ENCODE data around the gene TFCP2L1. TPM values are rescaled to one million over a fixed set of nuclear protein-coding genes. Genes with fewer than 3 reads are reported as not detected.

The TFCP2L1 gene
- total RNA-seq, 4 donors from 2014 or later: 18.3 to 75.8 (median 49.3) TPM

GRCh38 chr2:121293450-121294325 lies 8.7 kb upstream of the TFCP2L1 start:
- H3K4me3 ChIP-seq (ENCODE audit: low read depth, poor library complexity, severe bottlenecking): no peak overlapping the region
- intact Hi-C loops (cut with DNase I; ENCODE audit: low total_unique reads): no loop called here
- DNase-seq (ENCODE audit: low spot score in 2 of 2): peak in 1 of 2 donors; percentile 72
- TF ChIP-seq CTCF (IDR thresholded peaks at IDR 0.05) (no peak), POLR2A (IDR thresholded peaks at IDR 0.05) (no peak)
- 59 to 70% methylated on average over 14 of the region's 14 CpGs for WGBS, 2 donors

DNA sequence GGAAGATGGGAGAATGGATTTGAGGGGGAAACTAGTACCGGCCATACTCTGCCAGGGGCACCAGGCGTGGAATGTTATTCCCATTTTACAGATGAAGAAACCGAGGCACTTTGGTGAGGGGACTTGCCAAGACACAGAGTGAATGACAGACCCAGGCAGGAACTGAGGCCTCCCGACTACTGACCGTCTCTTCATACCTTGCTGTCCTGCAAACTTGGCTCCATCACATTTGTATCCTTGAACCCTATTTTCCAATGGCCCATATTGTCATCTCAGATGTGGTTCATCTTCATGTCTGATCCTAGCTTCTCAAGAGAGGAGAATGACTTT lies 6.2 kb upstream of the TFCP2L1 start:
- H3K4me3 ChIP-seq (ENCODE audit: low read depth, poor library complexity, severe bottlenecking): no peak overlapping the region
- peak in 1 of 2 donors; percentile 60 for DNase-seq (ENCODE audit: low spot score in 2 of 2)
- 95 to 96% methylated on average over 5 of the region's 5 CpGs for WGBS, 2 donors
- TF ChIP-seq POLR2A (IDR thresholded peaks at IDR 0.05): no peak
- no peak for TF ChIP-seq CTCF (IDR thresholded peaks at IDR 0.05)
- intact Hi-C loops (cut with DNase I; ENCODE audit: low total_unique reads): no loop called here

DNA sequence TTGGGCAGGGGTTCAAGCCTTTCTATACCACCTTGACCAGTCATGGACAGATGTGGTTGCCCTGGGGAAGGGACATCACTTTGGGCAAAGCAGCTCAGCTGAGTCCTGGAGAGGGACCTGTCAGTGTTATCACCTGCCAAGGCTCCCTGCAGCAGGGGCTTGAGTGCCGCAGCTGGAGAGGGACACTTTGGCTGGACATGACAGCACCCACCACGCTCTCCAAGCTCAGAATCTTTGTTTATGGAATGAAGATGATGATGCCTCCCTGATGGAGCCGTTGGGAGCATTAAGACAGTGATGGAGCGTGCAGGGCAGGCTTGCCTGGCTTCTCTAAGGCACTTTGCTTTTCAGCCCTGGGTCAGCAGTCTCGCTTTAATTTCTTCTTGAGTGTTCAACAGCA lies 4.3 kb upstream of the TFCP2L1 start:
- intact Hi-C loops (cut with DNase I; ENCODE audit: low total_unique reads): no loop called here
- 89 to 94% methylated on average over 5 of the region's 5 CpGs for WGBS, 2 donors
- TF ChIP-seq CTCF (IDR thresholded peaks at IDR 0.05): no peak
- no peak for TF ChIP-seq POLR2A (IDR thresholded peaks at IDR 0.05)
- no peak overlapping the region for H3K4me3 ChIP-seq (ENCODE audit: low read depth, poor library complexity, severe bottlenecking)
- no peak for DNase-seq (ENCODE audit: low spot score in 2 of 2)

GRCh38 chr2:121288454-121289231 lies 3.6 kb upstream of the TFCP2L1 start:
- 72 to 73% methylated on average over 12 of the region's 12 CpGs for WGBS, 2 donors
- H3K4me3 ChIP-seq (ENCODE audit: low read depth, poor library complexity, severe bottlenecking): no peak overlapping the region
- no peak for TF ChIP-seq POLR2A (IDR thresholded peaks at IDR 0.05)
- TF ChIP-seq CTCF (IDR thresholded peaks at IDR 0.05): no peak
- intact Hi-C loops (cut with DNase I; ENCODE audit: low total_unique reads): no loop called here
- peak in 1 of 2 donors; percentile 59 for DNase-seq (ENCODE audit: low spot score in 2 of 2)

- no peak for TF ChIP-seq CTCF (IDR thresholded peaks at IDR 0.05)
- WGBS, 2 donors: 91 to 97% methylated on average over 4 of the region's 4 CpGs
- intact Hi-C loops (cut with DNase I; ENCODE audit: low total_unique reads): no loop called here
- DNase-seq (ENCODE audit: low spot score in 2 of 2): peak in 1 of 2 donors; percentile 66
- H3K4me3 ChIP-seq (ENCODE audit: low read depth, poor library complexity, severe bottlenecking): no peak overlapping the region
These were observed 3.0 kb upstream of the TFCP2L1 start for GRCh38 chr2:121287956-121288355.
